HEK293 (cell line): Measurements from ENCODE around the gene IL2RA.

Experiments used
- CTCF ChIA-PET: fragments of 350-600 bp; formaldehyde crosslinking; extraction: SDS; loops from one replicate; lab custom pipeline; 2021; ENCODE audit warnings: antibody characterized with exemption; lab: Yijun Ruan, JAX
- POLR2A ChIA-PET: fragments of 300-600 bp; formaldehyde crosslinking; extraction: SDS; loops from one replicate; lab custom pipeline; 2020; ENCODE audit warnings: antibody characterized with exemption, inconsistent platforms; lab: Yijun Ruan, JAX
- H3K27ac ChIP-seq: fragments of 200-500 bp; sonication (Bioruptor generic); 2 replicates; pipeline ENCODE4 v1.5.1; 2014; ENCODE audit warnings: low read depth, low read length, control low read depth, inconsistent platforms; ENCODE audit errors: extremely low read depth
- H3K36me3 ChIP-seq, 2 experiments: fragments of 200-500 bp in 1 of 2; sonication (Bioruptor generic) in 1 of 2; 1 replicate in 1 of 2; 2 replicates in 1 of 2; pipeline ENCODE4 v1.5.1; 2014 to 2017; ENCODE audit warnings: inconsistent platforms in 2 of 2, low read length in 2 of 2; ENCODE audit not compliant: control insufficient read depth in 2 of 2, insufficient read depth in 1 of 2
- H3K4me1 ChIP-seq: fragments of 200-500 bp; sonication (Bioruptor generic); 2 replicates; pipeline ENCODE4 v1.5.1; 2014; ENCODE audit warnings: mild to moderate bottlenecking, low read length, inconsistent platforms; ENCODE audit not compliant: control insufficient read depth, insufficient read depth
- H3K4me3 ChIP-seq: 2 replicates; pipeline ENCODE4 v1.5.1; 2011; ENCODE audit warnings: low read depth, mild to moderate bottlenecking, control low read depth, low read length, moderate library complexity
- H3K9me3 ChIP-seq: fragments of 200-500 bp; sonication (Bioruptor generic); 2 replicates; pipeline ENCODE4 v1.5.1; 2014; ENCODE audit warnings: low read depth, low read length, inconsistent platforms; ENCODE audit not compliant: control insufficient read depth, insufficient read depth
- BCL11B ChIP-seq: fragments of 450-650 bp; formaldehyde crosslinking; IDR thresholded peaks from 2 replicates; pipeline ENCODE4 v1.5.1; 2016; ENCODE audit warnings: low read depth, missing biosample characterization, missing genetic modification characterization
- GLIS1 ChIP-seq: fragments of 450-650 bp; formaldehyde crosslinking; IDR thresholded peaks from 2 replicates; pipeline ENCODE4 v1.5.1; 2016; ENCODE audit warnings: missing biosample characterization, missing genetic modification characterization
- IKZF3 ChIP-seq: fragments of 450-650 bp; IDR thresholded peaks from 2 replicates; pipeline ENCODE4 v1.5.0; 2018; ENCODE audit warnings: missing biosample characterization, mild to moderate bottlenecking, missing genetic modification characterization, moderate library complexity
- KLF10 ChIP-seq: fragments of 450-650 bp; IDR thresholded peaks from 2 replicates; pipeline ENCODE4 v1.5.1; 2018; ENCODE audit warnings: missing biosample characterization, mild to moderate bottlenecking, missing genetic modification characterization
- KLF7 ChIP-seq: fragments of 450-650 bp; formaldehyde crosslinking; IDR thresholded peaks from 2 replicates; pipeline ENCODE4 v1.5.1; 2016; ENCODE audit warnings: missing biosample characterization, missing genetic modification characterization, borderline replicate concordance
- MZF1 ChIP-seq: fragments of 450-650 bp; formaldehyde crosslinking; IDR thresholded peaks from 2 replicates; pipeline ENCODE4 v1.5.1; 2017; ENCODE audit warnings: missing biosample characterization, missing genetic modification characterization, borderline replicate concordance
- PRDM10 ChIP-seq: fragments of 450-650 bp; formaldehyde crosslinking; IDR thresholded peaks from 2 replicates; pipeline ENCODE4 v1.5.1; 2016; ENCODE audit warnings: missing biosample characterization, missing genetic modification characterization
- SCRT1 ChIP-seq: fragments of 450-650 bp; formaldehyde crosslinking; IDR thresholded peaks from 2 replicates; pipeline ENCODE4 v1.5.1; 2016; ENCODE audit warnings: missing biosample characterization, missing genetic modification characterization, borderline replicate concordance
- ZBTB8A ChIP-seq: fragments of 450-650 bp; formaldehyde crosslinking; IDR thresholded peaks from 2 replicates; pipeline ENCODE4 v1.5.1; 2016; ENCODE audit warnings: missing biosample characterization, missing genetic modification characterization
- ZFHX2 ChIP-seq: fragments of 450-650 bp; formaldehyde crosslinking; conservative IDR thresholded peaks from 2 replicates; pipeline ENCODE4 v1.5.1; 2016; ENCODE audit warnings: missing biosample characterization, missing genetic modification characterization
- ZNF133 ChIP-seq: fragments of 450-650 bp; formaldehyde crosslinking; IDR thresholded peaks from 2 replicates; pipeline ENCODE4 v1.5.1; 2016; ENCODE audit warnings: missing biosample characterization, missing genetic modification characterization
- ZNF157 ChIP-seq: fragments of 450-650 bp; formaldehyde crosslinking; IDR thresholded peaks from 2 replicates; pipeline ENCODE4 v1.5.1; 2016; ENCODE audit warnings: missing biosample characterization, missing genetic modification characterization
- ZNF341 ChIP-seq: fragments of 450-650 bp; formaldehyde crosslinking; IDR thresholded peaks from 2 replicates; pipeline ENCODE4; 2016; ENCODE audit warnings: low read depth, missing biosample characterization, missing genetic modification characterization
- ZNF404 ChIP-seq: fragments of 450-650 bp; formaldehyde crosslinking; IDR thresholded peaks from 2 replicates; pipeline ENCODE4 v1.5.1; 2017; ENCODE audit warnings: missing biosample characterization, missing genetic modification characterization
- ZNF433 ChIP-seq: fragments of 450-650 bp; formaldehyde crosslinking; IDR thresholded peaks from 2 replicates; pipeline ENCODE4 v1.5.1; 2016; ENCODE audit warnings: missing biosample characterization, missing genetic modification characterization, low read depth
- ZNF548 ChIP-seq: fragments of 450-650 bp; formaldehyde crosslinking; IDR thresholded peaks from 2 replicates; pipeline ENCODE4 v1.5.1; 2016; ENCODE audit warnings: missing biosample characterization, missing genetic modification characterization
- ZNF560 ChIP-seq: fragments of 450-650 bp; formaldehyde crosslinking; IDR thresholded peaks from 2 replicates; pipeline ENCODE4 v1.5.1; 2017; ENCODE audit warnings: missing biosample characterization, missing genetic modification characterization, borderline replicate concordance
- ZNF571 ChIP-seq: fragments of 450-650 bp; formaldehyde crosslinking; IDR thresholded peaks from 2 replicates; pipeline ENCODE4 v1.5.0; 2017; ENCODE audit warnings: missing biosample characterization, missing genetic modification characterization
- ZNF621 ChIP-seq: fragments of 450-650 bp; formaldehyde crosslinking; IDR thresholded peaks from 2 replicates; pipeline ENCODE4 v1.5.1; 2017; ENCODE audit warnings: missing biosample characterization, missing genetic modification characterization
- ZNF701 ChIP-seq: fragments of 450-650 bp; formaldehyde crosslinking; IDR thresholded peaks from 2 replicates; pipeline ENCODE4 v1.5.1; 2016; ENCODE audit warnings: missing biosample characterization, missing genetic modification characterization
- ZNF785 ChIP-seq: fragments of 450-650 bp; formaldehyde crosslinking; IDR thresholded peaks from 2 replicates; pipeline ENCODE4 v1.5.1; 2016; ENCODE audit warnings: missing biosample characterization, missing genetic modification characterization
- ZNF837 ChIP-seq: fragments of 450-650 bp; formaldehyde crosslinking; IDR thresholded peaks from 2 replicates; pipeline ENCODE4 v1.5.1; 2016; ENCODE audit warnings: missing biosample characterization, missing genetic modification characterization
- ZNF843 ChIP-seq: fragments of 450-650 bp; formaldehyde crosslinking; IDR thresholded peaks from 2 replicates; pipeline ENCODE4 v1.5.1; 2016; ENCODE audit warnings: missing biosample characterization, missing genetic modification characterization
- ZSCAN30 ChIP-seq: fragments of 450-650 bp; IDR thresholded peaks from 2 replicates; pipeline ENCODE4 v1.5.1; 2018; ENCODE audit warnings: missing biosample characterization, mild to moderate bottlenecking, missing genetic modification characterization, moderate library complexity
- TF ChIP-seq, protein P1 (sequence below): fragments of 450-650 bp; formaldehyde crosslinking; optimal IDR thresholded peaks from 2 replicates; pipeline ENCODE3; 2016; ENCODE audit warnings: missing biosample characterization, mild to moderate bottlenecking, missing genetic modification characterization
- TF ChIP-seq, protein P2 (sequence below): fragments of 450-650 bp; formaldehyde crosslinking; IDR thresholded peaks from 2 replicates; pipeline ENCODE4 v1.5.1; 2016; ENCODE audit warnings: missing biosample characterization, missing genetic modification characterization

IL2RA gene

GRCh38 chr10:6022660-6023059, 39.5 kb downstream of the IL2RA start (continued):
- TF ChIP-seq, protein P1, sequence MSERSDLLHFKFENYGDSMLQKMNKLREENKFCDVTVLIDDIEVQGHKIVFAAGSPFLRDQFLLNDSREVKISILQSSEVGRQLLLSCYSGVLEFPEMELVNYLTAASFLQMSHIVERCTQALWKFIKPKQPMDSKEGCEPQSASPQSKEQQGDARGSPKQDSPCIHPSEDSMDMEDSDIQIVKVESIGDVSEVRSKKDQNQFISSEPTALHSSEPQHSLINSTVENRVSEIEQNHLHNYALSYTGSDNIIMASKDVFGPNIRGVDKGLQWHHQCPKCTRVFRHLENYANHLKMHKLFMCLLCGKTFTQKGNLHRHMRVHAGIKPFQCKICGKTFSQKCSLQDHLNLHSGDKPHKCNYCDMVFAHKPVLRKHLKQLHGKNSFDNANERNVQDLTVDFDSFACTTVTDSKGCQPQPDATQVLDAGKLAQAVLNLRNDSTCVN (tag by site-specific recombination) = no peak

DNA sequence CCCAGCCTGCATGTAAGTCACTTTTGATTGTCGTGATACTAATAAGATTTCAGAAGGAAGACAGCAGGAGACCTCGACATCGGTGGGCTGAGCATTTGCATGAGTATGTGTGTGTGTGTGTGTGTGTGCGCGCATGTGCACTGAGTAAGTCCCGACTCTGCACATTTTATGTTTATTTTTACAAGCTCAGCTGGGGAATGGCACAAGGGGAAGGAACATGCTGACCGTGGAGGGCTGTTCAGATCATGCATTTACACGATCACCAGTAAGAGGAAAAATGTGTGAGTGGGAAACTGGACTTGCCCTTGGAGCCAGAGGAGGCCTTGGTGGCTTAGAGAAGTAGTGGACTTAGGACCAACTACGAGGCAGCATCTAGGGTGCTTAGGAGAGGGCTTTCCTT, 41.3 kb downstream of the IL2RA start:
- H3K4me1 ChIP-seq = no peaks in the 10 kb centered on the region
- POLR2A ChIA-PET = no interaction called here
- CTCF ChIA-PET = no interaction called here
- TF ChIP-seq ZNF404 (no peak), SCRT1 (tag by site-specific recombination) (no peak), ZNF157 (tag by site-specific recombination) (no peak), ZNF843 (tag by site-specific recombination) (no peak), KLF10 (no peak), KLF7 (tag by site-specific recombination) (no peak), ZNF133 (tag by site-specific recombination) (no peak), PRDM10 (no peak), GLIS1 (tag by site-specific recombination) (no peak), BCL11B (tag by site-specific recombination) (no peak), ZNF785 (tag by site-specific recombination) (no peak), ZNF548 (no peak)
- no peak overlapping the region for H3K4me3 ChIP-seq
- H3K9me3 ChIP-seq = no peaks in the 10 kb centered on the region
- H3K27ac ChIP-seq = no peak overlapping the region
- H3K36me3 ChIP-seq = no peaks in the 10 kb centered on the region

DNA sequence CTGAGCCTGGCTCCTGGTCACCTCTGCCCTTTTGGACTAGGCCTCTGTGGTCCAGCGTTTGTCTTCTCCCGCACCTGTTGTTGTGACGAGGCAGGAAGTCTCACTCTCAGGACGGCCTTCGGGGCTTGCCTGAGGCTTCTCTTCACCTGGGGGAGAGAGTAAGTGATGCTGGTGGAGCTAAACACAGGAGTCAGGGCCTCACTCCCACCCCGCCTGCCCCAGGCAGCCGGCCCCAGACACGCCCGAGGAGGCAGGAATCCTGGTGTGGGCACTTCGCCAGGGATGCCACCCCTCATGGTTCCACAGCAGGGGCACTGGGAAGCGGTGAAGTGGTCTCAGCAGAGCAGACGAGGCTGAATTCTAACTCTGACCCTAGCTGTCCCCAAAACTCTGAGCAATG, 42.4 kb downstream of the IL2RA start:
- Histone ChIP-seq H3K9me3 (no peaks in the 10 kb centered on the region), H3K4me1 (no peaks in the 10 kb centered on the region)
- POLR2A ChIA-PET = no interaction called here
- CTCF ChIA-PET = no interaction called here
- TF ChIP-seq, protein P2, sequence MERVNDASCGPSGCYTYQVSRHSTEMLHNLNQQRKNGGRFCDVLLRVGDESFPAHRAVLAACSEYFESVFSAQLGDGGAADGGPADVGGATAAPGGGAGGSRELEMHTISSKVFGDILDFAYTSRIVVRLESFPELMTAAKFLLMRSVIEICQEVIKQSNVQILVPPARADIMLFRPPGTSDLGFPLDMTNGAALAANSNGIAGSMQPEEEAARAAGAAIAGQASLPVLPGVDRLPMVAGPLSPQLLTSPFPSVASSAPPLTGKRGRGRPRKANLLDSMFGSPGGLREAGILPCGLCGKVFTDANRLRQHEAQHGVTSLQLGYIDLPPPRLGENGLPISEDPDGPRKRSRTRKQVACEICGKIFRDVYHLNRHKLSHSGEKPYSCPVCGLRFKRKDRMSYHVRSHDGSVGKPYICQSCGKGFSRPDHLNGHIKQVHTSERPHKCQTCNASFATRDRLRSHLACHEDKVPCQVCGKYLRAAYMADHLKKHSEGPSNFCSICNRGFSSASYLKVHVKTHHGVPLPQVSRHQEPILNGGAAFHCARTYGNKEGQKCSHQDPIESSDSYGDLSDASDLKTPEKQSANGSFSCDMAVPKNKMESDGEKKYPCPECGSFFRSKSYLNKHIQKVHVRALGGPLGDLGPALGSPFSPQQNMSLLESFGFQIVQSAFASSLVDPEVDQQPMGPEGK (tag by site-specific recombination) = no peak
- TF ChIP-seq ZSCAN30 (tag by site-specific recombination) = no peak
- no peak for TF ChIP-seq ZNF621
- TF ChIP-seq ZNF837 (tag by site-specific recombination) = no peak
- no peak for TF ChIP-seq ZNF571 (tag by site-specific recombination)
- TF ChIP-seq ZNF560 (tag by site-specific recombination) = no peak
- no peak for TF ChIP-seq ZNF341 (tag by site-specific recombination)
- no peak for TF ChIP-seq IKZF3 (tag by site-specific recombination)
- TF ChIP-seq ZNF433 (tag by site-specific recombination) = no peak
- no peak for TF ChIP-seq ZFHX2 (tag by site-specific recombination)
- TF ChIP-seq ZNF157 (tag by site-specific recombination) = no peak
- TF ChIP-seq ZBTB8A (tag by site-specific recombination) = no peak
- no peak for TF ChIP-seq MZF1 (tag by site-specific recombination)
- TF ChIP-seq ZNF701 = no peak
- TF ChIP-seq, all 188 proteins: peak for 0
- H3K36me3 ChIP-seq = no peaks in the 10 kb centered on the region
- H3K27ac ChIP-seq = no peak overlapping the region
- no peak overlapping the region for H3K4me3 ChIP-seq
